BJ (cell line): Measurements from ENCODE around the gene CD2BP2. TPM values are rescaled to one million over a fixed set of nuclear protein-coding genes. Genes with fewer than 3 reads are reported as not detected.

Source experiments
- CTCF ChIA-PET: fragments of 350-600 bp; formaldehyde crosslinking; extraction: SDS; loops from one replicate; lab custom pipeline; 2021; ENCODE audit warnings: antibody characterized with exemption, inconsistent platforms; lab: Yijun Ruan, JAX
- POLR2A ChIA-PET: fragments of 300-600 bp; sonication (Branson Sonifier 250); formaldehyde crosslinking; extraction: SDS; loops from one replicate; lab custom pipeline; 2021; ENCODE audit warnings: antibody characterized with exemption; lab: Charles Lee
- DNase-seq: peaks from one replicate; pipeline ENCODE4 v3.0.0-alpha.2; 2011; ENCODE audit warnings: low read depth
- H3K27me3 ChIP-seq: 2 replicates; pipeline ENCODE4 v1.6.0; 2011; ENCODE audit warnings: low read length; ENCODE audit not compliant: control insufficient read depth, insufficient read depth
- H3K36me3 ChIP-seq: 2 replicates; pipeline ENCODE4 v1.5.1; 2011; ENCODE audit warnings: low read length; ENCODE audit not compliant: control insufficient read depth, insufficient read depth
- H3K4me3 ChIP-seq: 2 replicates; pipeline ENCODE4 v1.5.1; 2011; ENCODE audit warnings: low read depth, mild to moderate bottlenecking, control low read depth, low read length
- polyA plus RNA-seq: library from polyadenylated mRNA; depleted of rRNA; stranded (reverse); fragments of >200 nt; gene quantifications from 2 replicates; pipeline ENCODE4 v1.2.3, GENCODE V29; 2011
- TF ChIP-seq, protein P1 (sequence below): IDR thresholded peaks from 2 replicates; pipeline ENCODE4 v1.5.1; 2011; ENCODE audit warnings: low read depth, mild to moderate bottlenecking, control low read depth, inconsistent platforms, low read length, moderate library complexity; ENCODE audit not compliant: insufficient read depth

CD2BP2 gene
- polyA plus RNA-seq, 1 experiment = 50.3 TPM

DNA sequence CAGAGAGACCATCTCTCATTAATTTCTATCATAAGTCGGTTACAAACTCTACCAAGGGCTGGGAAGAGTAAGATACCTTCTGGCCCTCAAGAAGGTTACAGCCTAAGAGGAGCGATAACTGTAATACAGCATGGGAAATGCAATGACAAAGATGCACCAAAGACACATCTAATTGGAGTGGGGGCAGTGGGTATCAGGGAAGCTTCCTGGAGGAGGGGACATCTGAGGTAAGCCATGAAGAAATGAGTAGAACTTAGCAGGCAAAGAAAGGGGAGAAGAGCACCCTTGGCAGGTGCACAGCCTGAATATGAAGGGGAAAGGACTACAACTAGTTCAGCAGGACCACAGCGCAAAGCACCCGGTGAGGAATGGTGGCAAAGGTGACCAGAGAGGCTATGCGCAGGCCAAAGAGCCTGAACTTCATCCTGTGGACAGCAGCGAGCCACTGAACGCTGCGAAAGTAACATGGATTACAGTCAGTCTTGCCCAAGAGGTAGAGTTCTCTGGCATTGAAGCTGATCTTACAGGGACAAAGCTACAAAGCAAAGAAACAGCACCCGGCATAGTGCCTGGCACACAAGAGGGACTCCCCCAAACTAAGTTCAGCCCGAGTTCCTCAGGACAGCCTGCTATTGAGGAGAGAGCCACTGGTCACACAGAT is 12.4 kb upstream of the CD2BP2 start:
- TF ChIP-seq, protein P1, sequence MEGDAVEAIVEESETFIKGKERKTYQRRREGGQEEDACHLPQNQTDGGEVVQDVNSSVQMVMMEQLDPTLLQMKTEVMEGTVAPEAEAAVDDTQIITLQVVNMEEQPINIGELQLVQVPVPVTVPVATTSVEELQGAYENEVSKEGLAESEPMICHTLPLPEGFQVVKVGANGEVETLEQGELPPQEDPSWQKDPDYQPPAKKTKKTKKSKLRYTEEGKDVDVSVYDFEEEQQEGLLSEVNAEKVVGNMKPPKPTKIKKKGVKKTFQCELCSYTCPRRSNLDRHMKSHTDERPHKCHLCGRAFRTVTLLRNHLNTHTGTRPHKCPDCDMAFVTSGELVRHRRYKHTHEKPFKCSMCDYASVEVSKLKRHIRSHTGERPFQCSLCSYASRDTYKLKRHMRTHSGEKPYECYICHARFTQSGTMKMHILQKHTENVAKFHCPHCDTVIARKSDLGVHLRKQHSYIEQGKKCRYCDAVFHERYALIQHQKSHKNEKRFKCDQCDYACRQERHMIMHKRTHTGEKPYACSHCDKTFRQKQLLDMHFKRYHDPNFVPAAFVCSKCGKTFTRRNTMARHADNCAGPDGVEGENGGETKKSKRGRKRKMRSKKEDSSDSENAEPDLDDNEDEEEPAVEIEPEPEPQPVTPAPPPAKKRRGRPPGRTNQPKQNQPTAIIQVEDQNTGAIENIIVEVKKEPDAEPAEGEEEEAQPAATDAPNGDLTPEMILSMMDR = no peak
- peaks cover 11% of the 10 kb centered on the region for H3K36me3 ChIP-seq
- no peaks in the 10 kb centered on the region for H3K27me3 ChIP-seq
- POLR2A ChIA-PET = no interaction called here
- no peak for DNase-seq
- CTCF ChIA-PET = interaction anchor here (1.0 kb wide), 1 partner anchor 9 kb away, joined by 6 read pairs; no protein-coding TSS in a partner anchor
- peak overlapping the region; percentile 85 for H3K4me3 ChIP-seq

DNA sequence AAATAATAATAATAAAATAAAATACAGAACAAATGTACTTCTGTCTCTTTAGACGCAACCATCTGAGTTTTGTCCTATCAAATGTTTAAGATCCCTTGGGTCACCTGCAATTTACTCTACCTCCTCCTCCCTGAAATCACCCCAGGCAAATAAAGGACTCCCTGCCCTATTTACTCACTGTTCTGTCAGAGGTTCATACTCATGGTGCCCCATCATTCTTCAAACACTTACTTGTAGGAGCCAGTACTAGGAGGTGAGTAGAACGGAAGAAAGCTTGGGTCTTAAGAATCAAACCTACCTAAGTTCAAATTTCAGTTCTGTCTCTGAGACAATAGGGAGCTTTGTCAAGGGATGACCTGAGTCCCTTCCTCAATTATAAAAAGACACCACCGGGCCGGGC is 11.4 kb upstream of the CD2BP2 start:
- CTCF ChIA-PET = no interaction called here
- H3K4me3 ChIP-seq = no peak overlapping the region
- DNase-seq = no peak
- TF ChIP-seq, protein P1 = no peak
- POLR2A ChIA-PET = no interaction called here
- H3K27me3 ChIP-seq = no peaks in the 10 kb centered on the region
- H3K36me3 ChIP-seq = peaks cover 11% of the 10 kb centered on the region

DNA sequence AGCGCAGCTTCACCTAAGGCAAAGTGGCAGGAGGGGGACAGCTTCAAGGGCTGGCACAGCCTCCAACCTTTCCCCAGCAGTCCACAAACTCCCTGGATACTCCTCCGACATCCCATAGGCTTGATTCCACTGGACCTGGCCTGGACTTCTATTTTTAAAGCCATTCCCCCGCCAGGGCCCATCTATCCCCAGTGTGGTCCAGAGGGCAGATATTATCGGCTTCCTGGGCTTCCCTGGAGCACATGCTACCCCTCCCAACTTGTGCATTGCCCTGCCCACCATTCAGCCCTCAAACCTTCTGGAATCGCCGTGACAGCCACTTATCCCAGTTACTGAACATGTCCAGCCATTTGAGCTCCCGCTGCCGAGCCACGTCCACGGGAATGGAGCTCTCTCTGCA is 10.1 kb upstream of the CD2BP2 start:
- H3K36me3 ChIP-seq = peaks cover 11% of the 10 kb centered on the region
- ChIA-PET CTCF (interaction anchor here (0.8 to 1.3 kb wide), 2 partner anchors 9 to 10 kb away, joined by 3 read pairs; partner anchors contain the start of gene CD2BP2), POLR2A (no interaction called here)
- H3K27me3 ChIP-seq = no peaks in the 10 kb centered on the region
- DNase-seq = no peak
- TF ChIP-seq, protein P1 = no peak
- no peak overlapping the region for H3K4me3 ChIP-seq

DNA sequence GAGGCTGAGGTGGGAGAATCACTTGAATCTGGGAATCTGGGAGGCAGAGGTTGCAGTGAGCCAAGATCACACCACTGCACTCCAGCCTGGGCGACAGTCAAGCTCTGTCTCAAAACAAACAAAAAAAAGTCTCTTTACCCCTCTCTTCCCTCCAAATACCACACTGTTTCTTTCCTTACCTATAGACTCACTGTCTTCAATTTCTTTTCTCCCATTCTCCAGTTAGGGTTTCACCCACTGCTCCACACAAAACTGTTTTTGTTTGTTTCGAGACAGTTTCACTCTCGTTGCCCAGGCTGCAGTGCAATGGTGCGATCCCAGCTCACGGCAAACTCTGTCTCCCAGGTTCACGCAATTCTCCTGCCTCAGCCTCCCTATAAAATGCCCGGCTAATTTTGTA is 6.1 kb upstream of the CD2BP2 start:
- TF ChIP-seq, protein P1 = no peak
- DNase-seq = no peak
- ChIA-PET POLR2A (no interaction called here), CTCF (interaction anchor here (0.9 kb wide), 1 partner anchor 10 kb away, joined by 3 read pairs; no protein-coding TSS in a partner anchor)
- peaks cover 29% of the 10 kb centered on the region for H3K36me3 ChIP-seq
- H3K27me3 ChIP-seq = no peaks in the 10 kb centered on the region
- no peak overlapping the region for H3K4me3 ChIP-seq

DNA sequence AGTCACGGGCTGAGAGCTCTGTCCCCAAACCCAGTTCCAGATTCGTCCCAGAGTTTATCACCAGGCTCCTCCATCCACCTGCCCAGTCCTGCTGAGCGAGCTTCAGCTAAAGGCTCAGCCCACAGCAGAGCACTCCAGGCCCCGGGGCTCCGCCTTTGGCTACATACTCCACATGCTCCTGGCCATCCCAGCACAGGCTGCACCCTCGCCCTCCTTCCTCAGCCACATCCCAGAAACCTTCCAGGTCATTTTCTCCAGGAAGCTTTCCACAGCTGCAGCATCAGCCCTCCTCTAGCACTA is 4.7 kb upstream of the CD2BP2 start:
- TF ChIP-seq, protein P1 = no peak
- Histone ChIP-seq H3K36me3 (peaks cover 22% of the 10 kb centered on the region), H3K27me3 (no peaks in the 10 kb centered on the region), H3K4me3 (no peak overlapping the region)
- POLR2A ChIA-PET = no interaction called here
- no peak for DNase-seq
- CTCF ChIA-PET = interaction anchor here (0.8 kb wide), 1 partner anchor 12 kb away, joined by 3 read pairs; no protein-coding TSS in a partner anchor
